ENCODE measurements around the gene GNAI3.

DNA sequence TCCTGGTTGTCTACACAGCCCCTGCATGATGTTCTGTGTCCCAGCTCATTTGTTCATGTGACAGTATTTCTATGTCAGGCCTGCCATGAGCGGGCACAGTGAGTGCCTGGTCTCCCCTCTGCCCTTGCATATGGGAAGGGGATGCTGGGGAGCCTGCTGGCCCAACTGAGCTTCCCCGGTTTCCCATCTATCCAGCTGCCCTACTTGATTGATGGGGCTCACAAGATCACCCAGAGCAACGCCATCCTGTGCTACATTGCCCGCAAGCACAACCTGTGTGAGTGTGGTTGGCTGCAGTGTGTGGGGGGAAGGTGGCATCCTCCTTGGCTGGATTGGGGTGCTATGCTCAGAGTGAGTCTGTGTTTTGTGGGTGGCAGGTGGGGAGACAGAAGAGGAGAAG is 109.0 kb downstream of the GNAI3 start:
- TF ChIP-seq, protein P1, sequence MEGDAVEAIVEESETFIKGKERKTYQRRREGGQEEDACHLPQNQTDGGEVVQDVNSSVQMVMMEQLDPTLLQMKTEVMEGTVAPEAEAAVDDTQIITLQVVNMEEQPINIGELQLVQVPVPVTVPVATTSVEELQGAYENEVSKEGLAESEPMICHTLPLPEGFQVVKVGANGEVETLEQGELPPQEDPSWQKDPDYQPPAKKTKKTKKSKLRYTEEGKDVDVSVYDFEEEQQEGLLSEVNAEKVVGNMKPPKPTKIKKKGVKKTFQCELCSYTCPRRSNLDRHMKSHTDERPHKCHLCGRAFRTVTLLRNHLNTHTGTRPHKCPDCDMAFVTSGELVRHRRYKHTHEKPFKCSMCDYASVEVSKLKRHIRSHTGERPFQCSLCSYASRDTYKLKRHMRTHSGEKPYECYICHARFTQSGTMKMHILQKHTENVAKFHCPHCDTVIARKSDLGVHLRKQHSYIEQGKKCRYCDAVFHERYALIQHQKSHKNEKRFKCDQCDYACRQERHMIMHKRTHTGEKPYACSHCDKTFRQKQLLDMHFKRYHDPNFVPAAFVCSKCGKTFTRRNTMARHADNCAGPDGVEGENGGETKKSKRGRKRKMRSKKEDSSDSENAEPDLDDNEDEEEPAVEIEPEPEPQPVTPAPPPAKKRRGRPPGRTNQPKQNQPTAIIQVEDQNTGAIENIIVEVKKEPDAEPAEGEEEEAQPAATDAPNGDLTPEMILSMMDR (IDR thresholded peaks at IDR 0.05), result no peak
- no peak for TF ChIP-seq POLR2A (IDR thresholded peaks at IDR 0.05)

Measured in thyroid gland (tissue), 4 donors.